Right renal cortex interstitium (tissue), 3 donors: ENCODE results near the gene SPOCK1. TPM values are rescaled to one million over a fixed set of nuclear protein-coding genes. Genes with fewer than 3 reads are reported as not detected.
"Not testable (repeated sequence)": the region's sequence is repeated elsewhere in the genome, so short reads cannot be mapped to it uniquely, and the experiment has no call there.

ENCODE experiments used
- DNase-seq, 3 donors: peaks; one replicate each; pipeline ENCODE4 v3.0.0-alpha.2; 2013; ENCODE audit warnings: low read depth in 3 of 3, low spot score in 2 of 3
- polyA plus RNA-seq, 3 donors: library from polyadenylated mRNA; unstranded; fragments of 120-200 nt; gene quantifications; one replicate each; pipeline ENCODE4 v1.2.1, GENCODE V29; 2013; ENCODE audit not compliant: insufficient read length in 3 of 3

The SPOCK1 gene
- polyA plus RNA-seq, 3 donors, result 8.2 to 9.8 (median 9.8) TPM

DNA sequence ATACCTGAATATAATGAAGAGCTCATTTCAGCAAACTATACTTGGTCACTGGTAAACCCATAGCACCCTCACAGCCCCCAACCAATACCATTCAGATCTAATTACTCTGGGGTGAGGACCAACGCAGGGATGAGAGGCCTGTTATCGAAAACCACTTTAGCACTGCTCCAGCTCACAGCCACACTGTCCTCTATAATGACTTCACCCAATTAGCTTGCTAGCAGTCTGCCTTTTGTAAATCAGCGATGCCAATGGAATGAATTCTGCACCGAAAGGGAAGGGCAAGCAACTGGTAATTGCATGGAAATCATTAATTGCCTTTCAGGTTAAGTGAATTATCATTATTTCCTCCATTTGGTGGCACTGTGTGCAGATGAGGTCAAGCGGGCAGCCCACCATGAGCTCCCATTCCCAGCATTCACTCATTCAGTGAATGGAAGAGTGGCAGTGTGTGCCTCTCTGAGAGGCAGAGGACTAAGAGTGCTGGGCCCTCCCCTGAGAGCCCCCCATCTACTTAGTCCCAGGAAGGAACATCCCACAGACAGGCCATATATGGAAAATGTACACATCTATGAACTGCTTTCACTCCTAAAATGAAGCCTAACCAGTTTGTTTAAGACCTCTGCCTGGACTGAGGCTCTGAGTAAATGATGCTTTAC is 262.1 kb downstream of the SPOCK1 start:
- no peak for DNase-seq

- DNase-seq, result no peak
Measured at GRCh38 chr5:137236252-137236651, 262.9 kb downstream of the SPOCK1 start.

DNA sequence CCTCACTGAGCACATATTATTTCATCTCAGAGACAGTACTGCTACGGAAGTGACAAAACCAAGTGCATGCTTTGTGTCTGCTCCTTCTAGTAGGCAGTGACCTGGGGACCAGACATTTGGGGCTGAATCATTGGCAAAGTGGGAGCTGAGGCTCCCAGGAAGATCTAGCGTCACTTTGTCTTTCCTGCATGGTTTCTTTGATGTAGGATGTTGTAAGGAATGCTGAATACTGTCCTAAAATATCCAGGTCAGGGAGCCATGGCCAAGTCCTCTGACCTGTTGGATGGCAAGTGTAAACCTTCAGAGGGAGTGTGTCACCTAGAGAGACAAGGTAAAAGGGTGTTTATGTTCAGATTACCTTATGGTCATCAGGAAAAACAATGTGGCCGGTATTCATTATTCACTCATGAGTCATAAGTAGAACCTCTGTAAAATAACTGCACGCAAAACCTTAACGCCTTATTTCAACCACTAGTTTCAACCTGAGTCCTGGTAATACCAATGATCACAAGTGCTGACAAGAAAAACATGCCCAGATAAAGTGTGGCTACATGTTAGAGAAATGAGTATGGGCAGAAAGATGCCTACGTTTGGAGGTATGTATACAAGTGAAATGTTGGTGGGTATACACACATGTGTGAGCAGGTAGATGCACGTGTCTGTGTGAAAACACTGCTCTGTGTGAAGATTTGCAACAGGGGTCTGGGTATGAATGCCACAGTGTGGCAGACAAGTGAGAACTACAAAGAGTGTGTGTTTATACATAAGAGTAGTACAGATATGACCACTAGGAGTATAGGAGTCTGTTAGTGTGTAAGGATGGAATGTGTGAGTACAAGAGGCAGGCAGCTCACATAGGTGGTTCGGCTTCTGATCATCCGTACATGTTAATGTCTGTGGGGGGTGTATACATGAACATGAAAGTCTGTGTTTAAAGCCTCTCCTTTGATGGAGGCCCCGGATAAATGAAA is 263.9 kb downstream of the SPOCK1 start:
- DNase-seq, result no peak

DNA sequence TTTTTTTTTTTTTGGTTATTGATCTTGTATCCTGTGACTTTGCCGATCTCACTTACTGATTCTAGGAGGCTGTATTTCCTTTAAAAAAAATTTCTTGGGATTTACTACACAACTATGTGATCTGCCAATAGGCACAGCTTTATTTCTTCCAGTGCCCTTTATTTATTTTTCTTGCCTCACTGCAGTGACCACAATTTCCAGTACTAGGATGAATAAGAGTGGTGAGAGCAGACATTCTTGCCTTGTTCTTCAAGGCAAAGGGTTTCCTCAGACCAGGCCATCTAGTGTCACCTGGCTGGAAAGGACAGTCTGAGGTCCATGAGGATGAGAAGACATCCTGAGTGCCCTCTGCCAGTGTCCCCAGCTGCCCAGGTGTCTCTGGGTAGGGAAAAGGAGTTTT is 265.4 kb downstream of the SPOCK1 start:
- no peak for DNase-seq

DNA sequence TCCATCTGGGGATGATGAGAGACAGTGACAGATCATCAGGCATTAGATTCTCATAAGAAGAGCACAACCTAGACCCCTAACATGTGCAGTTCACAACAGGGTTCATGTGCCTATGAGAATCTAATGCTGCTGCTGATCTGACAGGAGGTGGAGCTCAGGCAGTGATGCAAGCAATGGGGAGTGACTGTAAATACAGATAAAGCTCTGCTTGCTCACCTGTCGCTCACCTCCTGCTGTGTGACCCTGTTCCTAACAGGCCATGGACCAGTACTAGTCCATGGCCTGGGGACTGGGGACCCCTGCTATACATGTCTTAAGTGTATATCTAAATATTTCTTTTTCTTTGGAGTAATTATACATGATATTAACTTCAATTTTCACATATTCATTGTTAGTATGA is 265.8 kb downstream of the SPOCK1 start:
- DNase-seq, result not testable (repeated sequence)

DNA sequence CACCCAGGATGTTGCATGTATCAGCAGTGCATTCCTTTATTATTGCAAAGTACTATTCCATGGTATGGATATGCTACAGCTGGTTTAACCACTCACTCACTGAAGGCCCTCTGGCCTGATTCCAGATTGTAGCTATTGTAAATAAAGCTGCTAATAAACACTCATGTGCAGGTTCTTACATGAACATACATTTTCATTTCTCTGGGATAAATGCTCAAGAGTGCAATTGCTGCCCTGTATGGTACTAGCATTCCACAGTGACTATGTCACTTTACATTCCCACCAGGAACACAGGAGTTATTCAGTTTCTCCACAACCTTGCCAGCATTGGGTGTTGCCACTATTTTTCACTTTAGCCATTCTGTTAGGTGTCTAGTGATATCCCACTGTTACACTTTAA is 267.6 kb downstream of the SPOCK1 start:
- no peak for DNase-seq

- DNase-seq, result no peak
Measured at GRCh38 chr5:137228816-137229215, 270.3 kb downstream of the SPOCK1 start.

DNA sequence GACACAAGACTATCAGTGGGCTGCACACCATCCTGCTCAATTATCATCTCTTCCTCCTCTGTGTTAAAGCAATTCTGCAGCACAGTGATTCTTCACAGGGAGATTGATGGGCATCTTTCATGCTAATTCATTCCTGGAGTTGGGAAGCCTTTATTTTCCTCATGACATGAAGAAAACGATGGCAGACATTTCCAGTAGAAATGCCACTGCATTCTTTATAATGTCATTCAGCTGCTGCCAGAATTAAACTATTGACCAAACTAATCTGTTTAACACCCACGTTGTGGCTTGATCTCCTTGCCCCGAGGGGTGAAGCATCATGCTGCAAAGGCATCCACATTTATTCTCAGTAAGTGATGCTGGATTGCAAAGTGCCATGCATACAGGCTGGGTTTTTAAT is 273.0 kb downstream of the SPOCK1 start:
- DNase-seq, result no peak

DNA sequence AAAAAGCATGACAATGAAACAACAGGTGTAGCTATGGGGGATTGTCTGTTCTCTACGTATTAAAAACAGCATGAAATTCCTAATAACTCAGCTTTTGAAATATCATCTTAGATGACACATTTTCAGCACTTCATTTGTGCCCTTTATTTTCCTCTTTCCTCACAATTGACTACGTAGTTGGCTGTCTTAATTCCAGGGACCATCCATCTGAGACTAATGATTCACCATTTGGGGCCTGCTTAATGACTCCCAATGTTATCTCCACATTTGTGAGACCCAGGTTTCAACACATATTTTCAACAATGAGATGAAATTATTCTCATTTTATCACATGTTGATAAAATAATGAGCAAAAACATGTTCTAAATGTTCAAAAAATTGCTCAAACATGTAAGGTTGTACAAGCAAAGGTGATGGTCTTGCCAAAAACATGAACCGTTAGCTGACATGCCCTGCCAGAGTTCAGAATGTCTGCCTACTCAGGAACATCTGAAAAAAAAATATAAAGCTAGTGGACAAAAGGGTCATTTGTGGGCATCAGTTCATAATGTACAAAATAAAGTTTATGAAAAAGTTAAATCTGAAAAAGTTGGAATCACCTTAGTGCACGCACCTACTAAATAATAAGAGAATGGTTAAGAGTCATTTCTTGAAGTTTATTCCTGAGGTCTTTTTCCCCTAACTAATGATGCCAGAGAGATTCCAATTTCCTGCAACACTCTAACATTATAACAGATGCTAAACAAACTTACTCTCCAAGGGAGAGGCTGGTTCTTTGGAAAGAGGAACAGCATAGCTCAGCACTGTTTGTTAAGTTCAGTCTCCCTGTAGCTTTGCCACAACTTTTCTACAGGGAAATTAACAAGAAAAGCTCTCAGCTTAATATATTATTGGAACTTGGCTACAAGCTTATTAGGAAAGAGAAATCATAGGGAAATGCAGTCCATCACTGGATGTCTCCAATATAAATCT is 275.5 kb downstream of the SPOCK1 start:
- DNase-seq, result no peak

- no peak for DNase-seq
Measured at GRCh38 chr5:137221943-137222342, 277.2 kb downstream of the SPOCK1 start.

DNA sequence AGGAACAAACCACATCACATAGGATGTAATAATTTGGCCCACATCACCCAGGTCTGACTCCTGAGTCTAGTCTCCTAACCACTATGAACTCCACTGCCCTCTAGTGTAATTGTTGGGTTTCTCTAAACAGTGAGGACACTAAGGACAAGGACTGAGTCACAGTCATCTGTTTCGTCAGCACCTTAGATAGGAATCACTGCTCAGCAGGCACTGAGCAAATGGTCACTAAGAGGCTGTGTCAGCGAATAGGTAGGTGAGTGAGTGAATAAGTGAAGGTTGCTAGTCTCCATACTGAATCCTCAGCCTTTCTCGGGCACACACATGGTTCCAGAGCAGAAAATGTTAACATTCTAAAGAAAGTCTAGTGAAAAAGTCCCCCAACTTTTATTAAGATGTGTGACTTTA is 278.6 kb downstream of the SPOCK1 start:
- peak in 1 of 3 donors; percentile 15 for DNase-seq

- no peak for DNase-seq
Measured at GRCh38 chr5:137218896-137219295, 280.2 kb downstream of the SPOCK1 start.

DNA sequence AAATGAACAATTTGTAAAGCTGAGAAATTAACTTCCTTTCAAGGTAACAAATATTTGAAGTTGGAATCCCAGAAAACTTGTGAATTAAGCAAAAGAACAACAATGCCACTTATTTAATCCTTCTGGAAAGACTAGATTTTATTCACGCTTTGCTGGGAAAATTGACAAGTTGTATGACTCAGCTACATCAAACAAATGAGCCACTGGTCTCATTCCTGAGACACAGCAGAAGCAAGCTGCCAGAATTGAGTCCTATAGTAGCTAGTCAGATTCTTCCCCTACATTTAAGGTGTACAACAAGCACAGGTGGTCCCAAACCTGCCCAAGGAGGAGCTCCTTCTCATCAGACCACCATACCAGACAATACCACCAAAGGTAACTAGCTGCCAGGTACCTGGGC is 280.7 kb downstream of the SPOCK1 start:
- no peak for DNase-seq

- no peak for DNase-seq
Measured at GRCh38 chr5:137217599-137218200, 281.4 kb downstream of the SPOCK1 start.

- DNase-seq, result no peak
Measured at GRCh38 chr5:137216976-137217598, 282.0 kb downstream of the SPOCK1 start.

GRCh38 chr5:137215780-137216179 is 283.3 kb downstream of the SPOCK1 start:
- no peak for DNase-seq

GRCh38 chr5:137215261-137215660 is 283.9 kb downstream of the SPOCK1 start:
- DNase-seq, result no peak

- no peak for DNase-seq
Measured at GRCh38 chr5:137214446-137215189, 284.5 kb downstream of the SPOCK1 start.

DNA sequence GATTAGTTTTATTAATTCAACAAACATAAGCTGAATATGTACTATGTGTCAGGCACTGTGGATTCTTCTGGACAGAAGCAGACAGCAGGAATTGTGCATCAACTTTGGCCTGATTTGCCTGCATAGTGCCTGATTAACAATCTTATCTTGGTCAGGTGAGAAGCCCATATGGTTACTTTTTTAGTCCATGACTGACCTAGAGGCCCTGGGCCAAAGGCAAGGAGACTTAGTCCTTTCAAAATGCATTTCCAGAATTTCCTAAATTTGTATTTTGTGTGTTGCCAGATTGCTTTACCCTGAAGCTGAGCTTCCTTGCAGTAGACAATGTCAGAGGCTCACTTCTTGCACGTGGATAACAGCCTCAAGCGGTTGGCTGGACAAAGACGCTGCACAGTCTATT is 286.7 kb downstream of the SPOCK1 start:
- no peak for DNase-seq
